K562 (cell line): ENCODE measurements around the gene YAE1. TPM values are rescaled to one million over a fixed set of nuclear protein-coding genes. Genes with fewer than 3 reads are reported as not detected.

ENCODE experiments used
- ATAC-seq: fragments of 200-7000 bp; cut with Tn5 transposase; 3 replicates; pipeline ENCODE4 v1.9.1; 2020; ENCODE audit warnings: moderate library complexity
- BruUV-seq: library from RNA; stranded (reverse); fragments of 400-500 nt; replicated peaks from 2 replicates; lab custom pipeline; 2021; lab: Mats Ljungman, UMichigan
- CTCF ChIA-PET: fragments of 300-600 bp; formaldehyde crosslinking; extraction: SDS; loops from one replicate; lab custom pipeline; 2021; ENCODE audit warnings: low intra/inter-chr PET ratio; lab: Yijun Ruan, JAX
- POLR2A ChIA-PET: fragments of 300-600, 350-650 bp; sonication (Branson Sonifier 250); formaldehyde crosslinking; extraction: SDS; loops from one replicate; lab custom pipeline; 2021; ENCODE audit warnings: antibody characterized with exemption, inconsistent platforms; lab: Yijun Ruan, JAX
- DNase-seq, 4 experiments: peaks; one replicate each; pipeline versions ENCODE4 v3.0.0 to v3.0.0-alpha.2; 2011 to 2018; ENCODE audit warnings: low spot score in 3 of 4, mixed read lengths in 3 of 4; ENCODE audit errors: extremely low read depth in 1 of 4
- FAIRE-seq: peaks from 2 replicates; lab custom pipeline; 2011; peaks lifted over from hg19 to GRCh38; lab: Jason Lieb, UNC
- H2AFZ ChIP-seq: 2 replicates; pipeline ENCODE4 v1.6.0; 2011; ENCODE audit warnings: low read depth, low read length, control low read depth, inconsistent platforms
- H3K27ac ChIP-seq: fragments of 200-600 bp; 3 replicates; pipeline ENCODE4 v1.8.0; 2011; ENCODE audit warnings: low read depth, mild to moderate bottlenecking, control low read depth, inconsistent platforms, low read length, moderate library complexity, mixed read lengths; ENCODE audit errors: extremely low read depth
- H3K27me3 ChIP-seq, 2 experiments: fragments of 300-600 bp in 1 of 2; 2 replicates in 1 of 2; 3 replicates in 1 of 2; pipeline versions ENCODE4 v1.6.0 to v1.8.0; 2011; ENCODE audit warnings: inconsistent platforms in 2 of 2, low read length in 2 of 2, mild to moderate bottlenecking in 1 of 2, mixed read lengths in 1 of 2, moderate library complexity in 1 of 2; ENCODE audit not compliant: control insufficient read depth in 2 of 2, insufficient read depth in 2 of 2
- H3K36me3 ChIP-seq: fragments of 300-600 bp; 3 replicates; pipeline ENCODE4 v1.8.0; 2011; ENCODE audit warnings: mild to moderate bottlenecking, low read length, inconsistent platforms; ENCODE audit not compliant: control insufficient read depth, insufficient read depth
- H3K4me1 ChIP-seq, 2 experiments: fragments of 200-600 bp in 1 of 2; replicated peaks in 1 of 2; 2 replicates in 1 of 2; 3 replicates in 1 of 2; pipeline versions ENCODE4 v1.5.1 to v1.8.0; 2011; ENCODE audit warnings: inconsistent platforms in 2 of 2, low read length in 2 of 2, mild to moderate bottlenecking in 1 of 2, mixed read lengths in 1 of 2, moderate library complexity in 1 of 2; ENCODE audit not compliant: control insufficient read depth in 2 of 2, insufficient read depth in 2 of 2
- H3K4me2 ChIP-seq: 2 replicates; pipeline ENCODE4 v1.6.1; 2011; ENCODE audit warnings: low read length, control low read depth, inconsistent platforms, mixed read lengths; ENCODE audit not compliant: insufficient read depth
- H3K4me3 ChIP-seq: fragments of 200-600 bp; sonication (generic), shearing (Covaris generic); 2 replicates; pipeline ENCODE4 v1.5.1; 2016; ENCODE audit warnings: control low read depth, inconsistent platforms
- H3K79me2 ChIP-seq: fragments of 200-600 bp; 3 replicates; pipeline ENCODE4 v1.8.0; 2011; ENCODE audit warnings: low read length, inconsistent platforms; ENCODE audit not compliant: control insufficient read depth, insufficient read depth
- H3K9ac ChIP-seq, 2 experiments: 2 replicates each; pipeline versions ENCODE4 v1.6.0 to v1.6.1; 2011; ENCODE audit warnings: low read depth in 2 of 2, low read length in 2 of 2, control low read depth in 1 of 2, inconsistent platforms in 1 of 2, mild to moderate bottlenecking in 1 of 2, mixed read lengths in 1 of 2; ENCODE audit not compliant: insufficient read depth in 1 of 2
- H3K9me1 ChIP-seq: one replicate; pipeline ENCODE4 v1.6.0; 2011; ENCODE audit warnings: inconsistent platforms, mild to moderate bottlenecking, low read length, moderate library complexity; ENCODE audit not compliant: control insufficient read depth, insufficient read depth
- H3K9me3 ChIP-seq: replicated peaks from 2 replicates; pipeline ENCODE4 v1.5.1; 2011; ENCODE audit warnings: low read depth, low read length, inconsistent platforms; ENCODE audit not compliant: control insufficient read depth, insufficient read depth
- H4K20me1 ChIP-seq: replicated peaks from 2 replicates; pipeline ENCODE4 v1.6.1; 2011; ENCODE audit warnings: low read length, inconsistent platforms, mixed read lengths; ENCODE audit not compliant: control insufficient read depth, insufficient read depth
- PRPF4 ChIP-seq: fragments of 200-400 bp; formaldehyde crosslinking; IDR thresholded peaks from one replicate; pipeline ENCODE4 v1.6.1; 2017; ENCODE audit warnings: low read length, low read depth, mild to moderate bottlenecking; ENCODE audit not compliant: insufficient read depth, poor library complexity, severe bottlenecking
- WGBS: fragments of 100-300 bp; shearing (Covaris generic); methylation state at CpG from one replicate; pipeline ENCODE4 v1.1.6; 2016; ENCODE audit warnings: low coverage, mixed read lengths; ENCODE audit not compliant: insufficient coverage; ENCODE audit errors: missing lambda C conversion rate; 5-methylcytosine and 5-hydroxymethylcytosine counted together
- in situ Hi-C: fragments of 300-500 bp; cut with MboI; formaldehyde crosslinking; loops from 4 replicates; pipeline ENCODE4 v1.15.0; 2018; ENCODE audit warnings: inconsistent platforms, mixed read lengths
- intact Hi-C: fragments of 100-400 bp; cut with micrococcal nuclease; formaldehyde crosslinking; loops from 2 replicates; pipeline ENCODE4 v1.14.2; 2022
- polyA plus RNA-seq, 8 experiments: library from polyadenylated mRNA; depleted of rRNA in 4 of 8; stranded (reverse) in 5 of 8; unstranded in 3 of 8; fragments of >200 nt; fragmentation: Nextera tagmentation in 2 of 8; fragmentation: Illumina TruSeq in 1 of 8; extraction: Ambion mirVana in 2 of 8; extraction: Trizol in 1 of 8; gene quantifications; 2 replicates each; pipeline versions ENCODE4 v1.2.1 to v1.2.3, GENCODE V29; 2011 to 2014; ENCODE audit warnings: inconsistent platforms in 1 of 8, missing spikeins in 1 of 8
- total RNA-seq, 7 experiments: library from RNA; depleted of rRNA in 6 of 7; stranded (reverse); fragments of >200 nt in 6 of 7; fragmentation: Illumina TruSeq in 2 of 7; extraction: Trizol in 2 of 7; gene quantifications; 2 replicates each; pipeline versions ENCODE4 v1.2.1 to v1.2.3, GENCODE V29; 2011 to 2021; ENCODE audit warnings: low replicate concordance in 1 of 7
- TF ChIP-seq, protein P1 (sequence below): sonication (generic); formaldehyde crosslinking; IDR thresholded peaks from 2 replicates; pipeline ENCODE4 v1.8.0; 2022; ENCODE audit warnings: mild to moderate bottlenecking, missing genetic modification reagents

The YAE1 gene
- total and polyA plus RNA-seq, 9 of the 15 experiments (the other 6 are each of a cell fraction or from before 2014, with no cell fraction given) = 15.2 to 63.4 (median 30.1) TPM

DNA sequence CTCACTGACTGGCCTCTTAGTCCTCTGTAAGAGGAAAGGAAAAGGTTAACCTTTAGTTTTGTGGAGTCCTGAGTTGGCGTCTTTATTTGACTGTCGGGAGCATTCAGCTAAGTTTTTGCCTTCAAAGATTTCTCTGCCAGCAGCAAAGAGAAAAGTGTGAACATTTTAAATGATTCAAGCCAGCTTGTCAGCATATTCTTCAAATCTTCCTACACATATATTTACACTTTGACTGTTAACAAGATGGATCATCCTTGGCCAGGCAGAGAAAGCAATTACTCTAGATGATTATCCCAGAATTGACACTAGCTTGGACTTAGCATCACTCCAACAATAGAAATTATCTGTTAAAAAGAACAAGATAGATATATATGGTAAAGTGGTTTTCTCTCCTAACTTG, 15.8 kb upstream of the YAE1 start:
- intact Hi-C loops = no loop called here
- no peak for DNase-seq
- Histone ChIP-seq H3K9ac (no peak overlapping the region), H3K4me1 (no peaks in the 10 kb centered on the region), H2AFZ (no peak overlapping the region), H3K27me3 (peaks cover 21 to 24% of the 10 kb centered on the region in 2 experiments), H3K9me3 (no peaks in the 10 kb centered on the region), H3K27ac (no peak overlapping the region), H3K9me1 (no peaks in the 10 kb centered on the region), H3K4me2 (no peak overlapping the region), H4K20me1 (no peaks in the 10 kb centered on the region), H3K36me3 (no peaks in the 10 kb centered on the region), H3K79me2 (no peaks in the 10 kb centered on the region), H3K4me3 (no peak overlapping the region)
- WGBS = 3% methylated on average over 2 of the region's 2 CpGs
- ChIA-PET POLR2A (interaction anchor here (0.8 kb wide), 1 partner anchor 705 kb away, joined by 3 read pairs; no protein-coding TSS in a partner anchor), CTCF (no interaction called here)
- ATAC-seq = no peak
- TF ChIP-seq PRPF4 = no peak
- TF ChIP-seq, protein P1, sequence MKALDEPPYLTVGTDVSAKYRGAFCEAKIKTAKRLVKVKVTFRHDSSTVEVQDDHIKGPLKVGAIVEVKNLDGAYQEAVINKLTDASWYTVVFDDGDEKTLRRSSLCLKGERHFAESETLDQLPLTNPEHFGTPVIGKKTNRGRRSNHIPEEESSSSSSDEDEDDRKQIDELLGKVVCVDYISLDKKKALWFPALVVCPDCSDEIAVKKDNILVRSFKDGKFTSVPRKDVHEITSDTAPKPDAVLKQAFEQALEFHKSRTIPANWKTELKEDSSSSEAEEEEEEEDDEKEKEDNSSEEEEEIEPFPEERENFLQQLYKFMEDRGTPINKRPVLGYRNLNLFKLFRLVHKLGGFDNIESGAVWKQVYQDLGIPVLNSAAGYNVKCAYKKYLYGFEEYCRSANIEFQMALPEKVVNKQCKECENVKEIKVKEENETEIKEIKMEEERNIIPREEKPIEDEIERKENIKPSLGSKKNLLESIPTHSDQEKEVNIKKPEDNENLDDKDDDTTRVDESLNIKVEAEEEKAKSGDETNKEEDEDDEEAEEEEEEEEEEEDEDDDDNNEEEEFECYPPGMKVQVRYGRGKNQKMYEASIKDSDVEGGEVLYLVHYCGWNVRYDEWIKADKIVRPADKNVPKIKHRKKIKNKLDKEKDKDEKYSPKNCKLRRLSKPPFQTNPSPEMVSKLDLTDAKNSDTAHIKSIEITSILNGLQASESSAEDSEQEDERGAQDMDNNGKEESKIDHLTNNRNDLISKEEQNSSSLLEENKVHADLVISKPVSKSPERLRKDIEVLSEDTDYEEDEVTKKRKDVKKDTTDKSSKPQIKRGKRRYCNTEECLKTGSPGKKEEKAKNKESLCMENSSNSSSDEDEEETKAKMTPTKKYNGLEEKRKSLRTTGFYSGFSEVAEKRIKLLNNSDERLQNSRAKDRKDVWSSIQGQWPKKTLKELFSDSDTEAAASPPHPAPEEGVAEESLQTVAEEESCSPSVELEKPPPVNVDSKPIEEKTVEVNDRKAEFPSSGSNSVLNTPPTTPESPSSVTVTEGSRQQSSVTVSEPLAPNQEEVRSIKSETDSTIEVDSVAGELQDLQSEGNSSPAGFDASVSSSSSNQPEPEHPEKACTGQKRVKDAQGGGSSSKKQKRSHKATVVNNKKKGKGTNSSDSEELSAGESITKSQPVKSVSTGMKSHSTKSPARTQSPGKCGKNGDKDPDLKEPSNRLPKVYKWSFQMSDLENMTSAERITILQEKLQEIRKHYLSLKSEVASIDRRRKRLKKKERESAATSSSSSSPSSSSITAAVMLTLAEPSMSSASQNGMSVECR (CRISPR knock-in tag) = no peak
- BruUV-seq = no TSS peak
- in situ Hi-C loops = no loop called here
- FAIRE-seq = no peak
